GM12873 (cell line): ENCODE measurements around the gene PSMB5.

Experiments used
- TF ChIP-seq, protein P1 (sequence below): IDR thresholded peaks from 2 replicates; pipeline ENCODE4 v1.5.1; 2012; ENCODE audit warnings: low read depth, mild to moderate bottlenecking, moderate library complexity, low read length, control low read depth; ENCODE audit not compliant: insufficient read depth; ENCODE audit errors: missing control alignments

Gene PSMB5

GRCh38 chr14:23040100-23040499, 5.4 kb upstream of the PSMB5 start:
- TF ChIP-seq, protein P1, sequence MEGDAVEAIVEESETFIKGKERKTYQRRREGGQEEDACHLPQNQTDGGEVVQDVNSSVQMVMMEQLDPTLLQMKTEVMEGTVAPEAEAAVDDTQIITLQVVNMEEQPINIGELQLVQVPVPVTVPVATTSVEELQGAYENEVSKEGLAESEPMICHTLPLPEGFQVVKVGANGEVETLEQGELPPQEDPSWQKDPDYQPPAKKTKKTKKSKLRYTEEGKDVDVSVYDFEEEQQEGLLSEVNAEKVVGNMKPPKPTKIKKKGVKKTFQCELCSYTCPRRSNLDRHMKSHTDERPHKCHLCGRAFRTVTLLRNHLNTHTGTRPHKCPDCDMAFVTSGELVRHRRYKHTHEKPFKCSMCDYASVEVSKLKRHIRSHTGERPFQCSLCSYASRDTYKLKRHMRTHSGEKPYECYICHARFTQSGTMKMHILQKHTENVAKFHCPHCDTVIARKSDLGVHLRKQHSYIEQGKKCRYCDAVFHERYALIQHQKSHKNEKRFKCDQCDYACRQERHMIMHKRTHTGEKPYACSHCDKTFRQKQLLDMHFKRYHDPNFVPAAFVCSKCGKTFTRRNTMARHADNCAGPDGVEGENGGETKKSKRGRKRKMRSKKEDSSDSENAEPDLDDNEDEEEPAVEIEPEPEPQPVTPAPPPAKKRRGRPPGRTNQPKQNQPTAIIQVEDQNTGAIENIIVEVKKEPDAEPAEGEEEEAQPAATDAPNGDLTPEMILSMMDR: no peak

GRCh38 chr14:23035303-23036144, 824 bp upstream of the PSMB5 start:
- TF ChIP-seq, protein P1: no peak

DNA sequence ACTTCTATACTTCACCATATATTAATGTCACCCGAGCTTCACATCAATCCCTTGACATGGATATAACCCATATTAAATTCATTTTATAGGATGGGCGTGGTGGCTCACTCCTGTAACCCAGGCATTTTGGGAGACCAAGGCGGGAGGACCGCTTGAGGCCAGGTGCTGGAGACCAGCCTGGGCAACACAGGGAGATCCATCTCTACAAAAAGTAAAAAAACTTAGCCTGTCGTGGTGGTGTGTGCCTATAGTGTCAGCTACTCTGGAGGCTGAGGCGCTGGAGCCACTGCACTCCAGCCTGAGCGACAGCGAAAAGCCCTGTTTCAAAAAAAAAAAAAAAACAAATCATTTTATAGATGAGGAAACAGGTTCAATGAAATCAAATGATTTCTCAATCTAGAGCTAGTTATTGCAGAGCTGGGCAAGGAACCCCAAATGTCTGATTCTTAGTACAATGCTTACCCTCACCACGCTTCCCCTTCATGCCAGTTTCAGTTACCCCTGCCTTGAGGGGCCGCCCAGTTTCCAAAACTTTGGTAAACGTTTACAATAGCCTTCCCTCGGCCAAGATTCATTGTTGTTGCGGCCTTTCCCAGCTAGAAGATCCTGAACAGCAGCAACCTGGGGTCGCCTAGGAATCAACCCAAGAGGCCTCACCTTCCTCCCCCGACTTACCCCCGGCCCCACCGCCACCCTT, 751 bp downstream of the PSMB5 start:
- TF ChIP-seq, protein P1: no peak

DNA sequence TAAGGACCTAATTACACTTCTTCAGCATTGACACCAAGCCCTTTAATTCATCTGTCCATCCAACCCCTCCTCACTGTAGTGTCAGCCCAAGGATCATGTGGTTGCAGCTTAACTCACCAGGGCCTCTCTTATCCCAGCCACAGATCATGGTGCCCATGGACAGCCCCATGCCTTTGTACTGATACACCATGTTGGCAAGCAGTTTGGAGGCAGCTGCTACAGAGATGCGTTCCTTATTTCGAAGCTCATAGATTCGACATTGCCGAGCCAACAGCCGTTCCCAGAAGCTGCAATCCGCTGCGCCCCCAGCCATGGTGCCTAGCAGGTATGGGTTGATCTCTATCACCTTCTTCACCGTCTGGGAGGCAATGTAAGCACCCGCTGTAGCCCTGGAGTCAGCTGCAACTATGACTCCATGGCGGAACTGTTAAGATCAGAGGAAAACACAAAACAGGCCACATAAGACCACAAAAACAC, 1.4 kb downstream of the PSMB5 start:
- TF ChIP-seq, protein P1: no peak

DNA sequence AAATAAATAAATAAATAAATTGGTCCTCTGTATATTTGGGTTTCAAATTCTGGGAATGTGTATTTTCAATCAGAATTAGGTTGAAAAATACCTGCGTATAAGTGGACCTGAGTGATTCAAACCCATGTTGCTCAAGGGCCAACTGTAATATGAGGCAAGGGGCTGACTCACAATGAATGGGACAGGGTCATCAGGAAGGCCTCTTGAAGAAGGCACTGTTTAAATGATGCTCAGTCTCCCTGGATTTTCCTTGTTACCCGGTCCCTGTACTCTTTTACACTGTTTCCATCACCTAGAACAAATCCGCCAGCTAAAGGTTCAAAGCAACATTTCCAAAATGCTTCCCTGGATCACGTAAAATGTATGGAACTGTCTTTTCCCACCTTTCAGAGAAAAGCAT, 3.8 kb downstream of the PSMB5 start:
- TF ChIP-seq, protein P1: no peak

DNA sequence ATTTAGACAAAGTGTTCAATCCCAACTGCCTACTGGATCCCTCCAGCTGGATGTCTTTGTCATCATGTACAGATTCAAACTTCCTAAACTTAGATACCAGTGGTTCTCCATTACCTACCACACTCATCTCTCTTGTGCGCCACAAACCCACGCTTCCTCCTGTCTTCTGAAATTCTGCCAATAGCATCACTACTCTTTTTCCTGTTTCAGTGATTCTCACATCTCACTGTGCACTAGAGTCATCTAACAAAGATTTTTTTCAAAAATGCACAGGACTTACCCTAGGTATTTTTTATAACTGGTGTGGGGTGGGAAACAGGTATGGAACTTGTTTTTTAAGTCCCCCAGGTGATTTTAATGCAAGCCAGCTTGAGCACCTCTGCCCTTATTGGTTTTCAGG, 5.9 kb downstream of the PSMB5 start:
- TF ChIP-seq, protein P1: no peak

- TF ChIP-seq, protein P1: no peak
These were observed 9.4 kb downstream of the PSMB5 start for GRCh38 chr14:23025151-23025814.
